GM23338 (cell line): ENCODE measurements around the gene RNF168. TPM values are rescaled to one million over a fixed set of nuclear protein-coding genes. Genes with fewer than 3 reads are reported as not detected.

Source experiments
- ATAC-seq: fragments of 200-7000 bp; cut with Tn5 transposase; 3 replicates; pipeline ENCODE4 v1.9.1; 2020
- DNase-seq: peaks from one replicate; pipeline ENCODE4 v3.0.0-alpha.2; 2015; ENCODE audit warnings: low spot score
- H2AFZ ChIP-seq: fragments of 200-600 bp; sonication (generic); 2 replicates; pipeline ENCODE4 v1.8.0; 2016; ENCODE audit warnings: antibody characterized with exemption, mild to moderate bottlenecking, moderate library complexity
- H3F3A ChIP-seq: fragments of 200-600 bp; sonication (generic); replicated peaks from 2 replicates; pipeline ENCODE4 v1.8.0; 2017; ENCODE audit warnings: antibody characterized with exemption, mixed run types, low read depth
- H3K27ac ChIP-seq: fragments of 200-600 bp; sonication (generic); 2 replicates; pipeline ENCODE4 v1.6.1; 2016; ENCODE audit warnings: low read depth
- H3K27me3 ChIP-seq: fragments of 200-600 bp; sonication (generic); 2 replicates; pipeline ENCODE4 v1.8.0; 2016; ENCODE audit warnings: mild to moderate bottlenecking, mixed run types, moderate library complexity; ENCODE audit not compliant: insufficient read depth
- H3K36me3 ChIP-seq: fragments of 200-600 bp; sonication (generic); 2 replicates; pipeline ENCODE4 v1.8.0; 2016; ENCODE audit warnings: mild to moderate bottlenecking; ENCODE audit not compliant: insufficient read depth
- H3K4me1 ChIP-seq: fragments of 200-600 bp; sonication (generic); 2 replicates; pipeline ENCODE4 v1.8.0; 2016; ENCODE audit warnings: mild to moderate bottlenecking, moderate library complexity; ENCODE audit not compliant: insufficient read depth
- H3K4me2 ChIP-seq: fragments of 200-600 bp; sonication (generic); 2 replicates; pipeline ENCODE4 v1.7.1; 2017; ENCODE audit warnings: mixed run types
- H3K4me3 ChIP-seq: fragments of 200-600 bp; sonication (generic); 2 replicates; pipeline ENCODE4 v1.6.1; 2016; ENCODE audit warnings: mixed run types
- H3K79me2 ChIP-seq: fragments of 200-600 bp; sonication (generic); replicated peaks from 2 replicates; pipeline ENCODE4 v1.8.0; 2017; ENCODE audit warnings: mild to moderate bottlenecking; ENCODE audit not compliant: insufficient read depth
- H3K9me2 ChIP-seq: fragments of 200-600 bp; sonication (generic); 2 replicates; pipeline ENCODE4 v1.8.0; 2017; ENCODE audit not compliant: insufficient read depth
- H4K20me1 ChIP-seq: fragments of 200-600 bp; sonication (generic); replicated peaks from 2 replicates; pipeline ENCODE4 v1.8.0; 2017; ENCODE audit warnings: mild to moderate bottlenecking; ENCODE audit not compliant: insufficient read depth
- H3K27ac Mint-ChIP-seq: 2 replicates; pipeline ENCODE4 v1.8.0; 2020; ENCODE audit warnings: inconsistent platforms, mild to moderate bottlenecking, moderate library complexity, mixed read lengths
- H3K27me3 Mint-ChIP-seq: 3 replicates; pipeline ENCODE4 v1.8.0; 2022; ENCODE audit warnings: low read depth, mild to moderate bottlenecking, moderate library complexity, mixed read lengths, inconsistent platforms; ENCODE audit not compliant: insufficient read depth, poor library complexity
- H3K36me3 Mint-ChIP-seq: 3 replicates; pipeline ENCODE4 v1.8.0; 2021; ENCODE audit warnings: low read depth, mild to moderate bottlenecking, inconsistent platforms, moderate library complexity, mixed read lengths
- H3K4me1 Mint-ChIP-seq: 3 replicates; pipeline ENCODE4 v1.8.0; 2020; ENCODE audit warnings: mild to moderate bottlenecking, inconsistent platforms, mixed read lengths
- H3K4me3 Mint-ChIP-seq: 3 replicates; pipeline ENCODE4 v1.8.0; 2021; ENCODE audit warnings: moderate library complexity, mild to moderate bottlenecking, inconsistent platforms, mixed read lengths
- H3K9me3 Mint-ChIP-seq: 3 replicates; pipeline ENCODE4 v1.8.0; 2020; ENCODE audit warnings: moderate library complexity, mild to moderate bottlenecking, inconsistent platforms, mixed read lengths
- CREB1 ChIP-seq: fragments of 250-450 bp; sonication (Bioruptor Pico); IDR thresholded peaks from 2 replicates; pipeline ENCODE4 v1.5.0; 2020; ENCODE audit warnings: low read depth, mild to moderate bottlenecking, moderate library complexity
- EZH2phosphoT487 ChIP-seq: fragments of 200-600 bp; sonication (generic); IDR thresholded peaks from one replicate; pipeline ENCODE4 v1.8.1; 2018; ENCODE audit warnings: antibody characterized with exemption; ENCODE audit not compliant: unreplicated experiment
- JUNB ChIP-seq: IDR thresholded peaks from one replicate; pipeline ENCODE4 v1.6.1; 2016; ENCODE audit warnings: antibody characterized with exemption; ENCODE audit not compliant: unreplicated experiment
- NANOG ChIP-seq: IDR thresholded peaks from 2 replicates; pipeline ENCODE4 v1.6.1; 2016; ENCODE audit warnings: antibody characterized with exemption, borderline replicate concordance
- STAT1 ChIP-seq: IDR thresholded peaks from one replicate; pipeline ENCODE4 v1.6.1; 2016; ENCODE audit warnings: antibody characterized with exemption; ENCODE audit not compliant: unreplicated experiment
- ZNF114 ChIP-seq: fragments of 250-450 bp; sonication (Bioruptor Pico); IDR thresholded peaks from 2 replicates; pipeline ENCODE4 v1.5.0; 2020; ENCODE audit warnings: mild to moderate bottlenecking, moderate library complexity
- ZNF331 ChIP-seq: fragments of 250-450 bp; sonication (Bioruptor Pico); IDR thresholded peaks from 2 replicates; pipeline ENCODE4 v1.5.0; 2020; ENCODE audit warnings: low read depth, mild to moderate bottlenecking, moderate library complexity
- polyA plus RNA-seq: library from polyadenylated mRNA; unstranded; fragments of >200 nt; fragmentation: Nextera tagmentation; extraction: Ambion mirVana; gene quantifications from 2 replicates; pipeline ENCODE4 v1.2.1, GENCODE V29; 2016
- total RNA-seq: library from RNA; depleted of rRNA; stranded (reverse); fragments of >200 nt; shearing (Covaris generic); gene quantifications from 2 replicates; pipeline ENCODE4 v1.2.3, GENCODE V29; 2014
- TF ChIP-seq, protein P1 (sequence below): IDR thresholded peaks from 2 replicates; pipeline ENCODE4 v1.6.1; 2016; ENCODE audit warnings: antibody characterized with exemption
- TF ChIP-seq, protein P2 (sequence below): fragments of 250-450 bp; sonication (Bioruptor Pico); IDR thresholded peaks from 2 replicates; pipeline ENCODE4 v1.5.0; 2020; ENCODE audit warnings: mild to moderate bottlenecking, moderate library complexity

RNF168 gene
- total and polyA plus RNA-seq, 2 experiments from 2014 or later: 33.0 to 53.0 TPM

DNA sequence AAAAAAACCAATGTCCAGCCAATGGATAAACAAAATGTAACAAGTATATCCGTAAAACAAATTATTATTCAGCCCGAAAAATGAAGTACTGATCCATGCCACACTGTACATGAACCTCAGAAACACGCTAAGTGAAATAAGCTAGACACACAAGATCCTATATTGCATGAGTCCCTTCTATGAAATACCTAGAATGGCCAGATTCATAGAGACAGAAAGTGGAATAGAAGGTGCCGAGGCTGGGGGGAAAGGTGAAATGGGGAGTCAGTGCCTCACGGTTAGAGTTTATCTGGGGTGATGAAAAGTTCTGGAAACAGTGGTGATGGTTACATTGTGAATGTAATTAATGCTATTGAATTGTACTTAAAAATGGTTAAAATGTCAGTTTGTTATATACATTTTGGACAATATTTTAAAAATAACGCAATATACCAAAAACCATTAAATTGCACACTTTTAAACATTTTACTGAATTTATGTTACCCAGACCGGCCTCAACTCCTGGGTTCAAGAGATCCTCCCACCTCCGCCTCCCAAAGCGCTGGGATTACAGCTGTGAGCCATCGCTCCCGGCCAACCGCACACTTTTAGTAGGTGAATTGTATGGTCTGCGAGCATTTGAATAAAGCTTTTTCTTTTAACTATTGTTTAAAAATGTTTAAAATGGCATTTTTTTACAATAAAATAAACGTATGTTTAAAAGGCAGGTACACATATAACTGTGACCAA is 2.1 kb downstream of the RNF168 start (continued):
- TF ChIP-seq, protein P1, sequence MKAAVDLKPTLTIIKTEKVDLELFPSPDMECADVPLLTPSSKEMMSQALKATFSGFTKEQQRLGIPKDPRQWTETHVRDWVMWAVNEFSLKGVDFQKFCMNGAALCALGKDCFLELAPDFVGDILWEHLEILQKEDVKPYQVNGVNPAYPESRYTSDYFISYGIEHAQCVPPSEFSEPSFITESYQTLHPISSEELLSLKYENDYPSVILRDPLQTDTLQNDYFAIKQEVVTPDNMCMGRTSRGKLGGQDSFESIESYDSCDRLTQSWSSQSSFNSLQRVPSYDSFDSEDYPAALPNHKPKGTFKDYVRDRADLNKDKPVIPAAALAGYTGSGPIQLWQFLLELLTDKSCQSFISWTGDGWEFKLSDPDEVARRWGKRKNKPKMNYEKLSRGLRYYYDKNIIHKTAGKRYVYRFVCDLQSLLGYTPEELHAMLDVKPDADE: no peak
- TF ChIP-seq ZNF331 (CRISPR knock-in tag) (no peak), CREB1 (CRISPR knock-in tag) (no peak)

DNA sequence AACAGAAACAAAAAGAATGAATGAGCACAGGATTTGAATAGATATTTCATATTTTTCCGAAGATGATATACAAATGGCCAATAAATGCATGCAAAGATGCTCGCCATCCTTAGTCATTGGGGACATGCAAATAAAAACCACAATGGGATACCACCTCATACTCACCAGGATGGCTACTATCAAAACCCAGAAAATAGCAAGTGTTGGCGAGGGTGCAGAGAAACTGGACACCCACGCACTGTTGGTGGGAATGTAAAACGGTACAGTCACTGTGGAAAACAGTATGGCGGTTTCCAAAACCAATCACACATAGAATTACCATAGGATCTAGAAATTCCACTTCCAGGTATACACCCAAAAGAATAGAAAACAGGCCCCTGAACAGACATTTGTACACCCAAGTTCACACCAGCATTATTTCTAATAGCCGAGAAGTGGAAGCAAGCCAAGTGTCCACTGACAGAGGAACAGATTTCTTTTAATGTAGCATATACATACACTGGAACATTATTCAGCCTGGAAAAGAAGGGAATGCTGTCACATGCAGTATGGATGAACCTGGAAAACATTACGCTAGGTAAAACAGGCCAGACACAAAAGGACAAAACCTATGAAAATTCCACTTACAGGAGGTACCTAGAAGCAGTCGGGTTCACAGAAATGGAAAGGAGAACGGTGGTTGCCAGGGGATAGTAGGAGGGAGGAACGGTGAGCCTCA is 3.6 kb downstream of the RNF168 start:
- Histone ChIP-seq H3K4me1 (peaks cover 13% of the 10 kb centered on the region), H2AFZ (no peak overlapping the region), H3K9me2 (no peaks in the 10 kb centered on the region), H3K36me3 (no peaks in the 10 kb centered on the region), H3F3A (peaks cover 15% of the 10 kb centered on the region), H3K4me2 (peak overlapping the region; percentile 87), H3K4me3 (peak overlapping the region; percentile 100), H4K20me1 (peaks cover 37% of the 10 kb centered on the region), H3K27ac (peak overlapping the region; percentile 7; the same call in 1 of the 2 replicates), H3K79me2 (peaks cover 84% of the 10 kb centered on the region), H3K27me3 (no peaks in the 10 kb centered on the region)
- peaks cover 8% of the 10 kb centered on the region for H3K27me3 Mint-ChIP-seq
- peak overlapping the region; percentile 93 for H3K27ac Mint-ChIP-seq
- H3K4me3 Mint-ChIP-seq: peak overlapping the region; percentile 100
- peaks cover 20% of the 10 kb centered on the region for H3K4me1 Mint-ChIP-seq
- DNase-seq (peak; percentile 12), ATAC-seq (no peak)
- H3K9me3 Mint-ChIP-seq: peaks cover 4% of the 10 kb centered on the region; the same call in 1 of the 3 replicates
- peaks cover 29% of the 10 kb centered on the region for H3K36me3 Mint-ChIP-seq
- TF ChIP-seq EZH2phosphoT487: no peak

DNA sequence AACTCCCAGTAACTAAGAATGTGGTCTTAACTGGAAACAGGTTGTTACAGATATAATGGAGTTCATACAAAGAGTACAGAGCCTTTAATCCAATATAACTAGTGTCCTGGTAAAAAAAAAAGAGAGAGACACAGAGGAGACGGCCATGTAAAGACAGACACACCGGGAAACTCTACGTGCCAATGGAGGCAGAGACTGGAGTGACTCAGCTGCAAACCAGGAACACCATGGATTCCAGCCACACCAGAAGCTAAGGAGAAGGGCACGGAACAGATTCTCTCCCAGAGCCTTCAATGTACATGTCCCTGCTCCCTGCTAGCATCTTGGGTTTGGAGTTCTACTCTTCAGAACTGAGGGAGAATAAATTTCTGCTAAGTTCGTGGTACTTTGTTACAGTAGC is 4.5 kb downstream of the RNF168 start:
- H3K36me3 Mint-ChIP-seq: peaks cover 31% of the 10 kb centered on the region
- peak overlapping the region; percentile 51 for H3K27ac Mint-ChIP-seq
- DNase-seq: no peak
- Histone ChIP-seq H4K20me1 (peaks cover 46% of the 10 kb centered on the region), H3K9me2 (no peaks in the 10 kb centered on the region), H3K4me3 (peak overlapping the region; percentile 100; the same call in 1 of the 2 replicates), H3K36me3 (no peaks in the 10 kb centered on the region), H3K27me3 (no peaks in the 10 kb centered on the region), H3K79me2 (peaks cover 93% of the 10 kb centered on the region), H3K27ac (no peak overlapping the region), H3F3A (peaks cover 9% of the 10 kb centered on the region), H2AFZ (no peak overlapping the region), H3K4me2 (peak overlapping the region; percentile 87), H3K4me1 (peaks cover 13% of the 10 kb centered on the region)
- peaks cover 8% of the 10 kb centered on the region for H3K27me3 Mint-ChIP-seq
- ATAC-seq: no peak
- peak overlapping the region; percentile 100 for H3K4me3 Mint-ChIP-seq
- H3K4me1 Mint-ChIP-seq: peaks cover 20% of the 10 kb centered on the region
- no peaks in the 10 kb centered on the region; the same call in 2 of the 3 replicates for H3K9me3 Mint-ChIP-seq
- no peak for TF ChIP-seq STAT1
- TF ChIP-seq, protein P2, sequence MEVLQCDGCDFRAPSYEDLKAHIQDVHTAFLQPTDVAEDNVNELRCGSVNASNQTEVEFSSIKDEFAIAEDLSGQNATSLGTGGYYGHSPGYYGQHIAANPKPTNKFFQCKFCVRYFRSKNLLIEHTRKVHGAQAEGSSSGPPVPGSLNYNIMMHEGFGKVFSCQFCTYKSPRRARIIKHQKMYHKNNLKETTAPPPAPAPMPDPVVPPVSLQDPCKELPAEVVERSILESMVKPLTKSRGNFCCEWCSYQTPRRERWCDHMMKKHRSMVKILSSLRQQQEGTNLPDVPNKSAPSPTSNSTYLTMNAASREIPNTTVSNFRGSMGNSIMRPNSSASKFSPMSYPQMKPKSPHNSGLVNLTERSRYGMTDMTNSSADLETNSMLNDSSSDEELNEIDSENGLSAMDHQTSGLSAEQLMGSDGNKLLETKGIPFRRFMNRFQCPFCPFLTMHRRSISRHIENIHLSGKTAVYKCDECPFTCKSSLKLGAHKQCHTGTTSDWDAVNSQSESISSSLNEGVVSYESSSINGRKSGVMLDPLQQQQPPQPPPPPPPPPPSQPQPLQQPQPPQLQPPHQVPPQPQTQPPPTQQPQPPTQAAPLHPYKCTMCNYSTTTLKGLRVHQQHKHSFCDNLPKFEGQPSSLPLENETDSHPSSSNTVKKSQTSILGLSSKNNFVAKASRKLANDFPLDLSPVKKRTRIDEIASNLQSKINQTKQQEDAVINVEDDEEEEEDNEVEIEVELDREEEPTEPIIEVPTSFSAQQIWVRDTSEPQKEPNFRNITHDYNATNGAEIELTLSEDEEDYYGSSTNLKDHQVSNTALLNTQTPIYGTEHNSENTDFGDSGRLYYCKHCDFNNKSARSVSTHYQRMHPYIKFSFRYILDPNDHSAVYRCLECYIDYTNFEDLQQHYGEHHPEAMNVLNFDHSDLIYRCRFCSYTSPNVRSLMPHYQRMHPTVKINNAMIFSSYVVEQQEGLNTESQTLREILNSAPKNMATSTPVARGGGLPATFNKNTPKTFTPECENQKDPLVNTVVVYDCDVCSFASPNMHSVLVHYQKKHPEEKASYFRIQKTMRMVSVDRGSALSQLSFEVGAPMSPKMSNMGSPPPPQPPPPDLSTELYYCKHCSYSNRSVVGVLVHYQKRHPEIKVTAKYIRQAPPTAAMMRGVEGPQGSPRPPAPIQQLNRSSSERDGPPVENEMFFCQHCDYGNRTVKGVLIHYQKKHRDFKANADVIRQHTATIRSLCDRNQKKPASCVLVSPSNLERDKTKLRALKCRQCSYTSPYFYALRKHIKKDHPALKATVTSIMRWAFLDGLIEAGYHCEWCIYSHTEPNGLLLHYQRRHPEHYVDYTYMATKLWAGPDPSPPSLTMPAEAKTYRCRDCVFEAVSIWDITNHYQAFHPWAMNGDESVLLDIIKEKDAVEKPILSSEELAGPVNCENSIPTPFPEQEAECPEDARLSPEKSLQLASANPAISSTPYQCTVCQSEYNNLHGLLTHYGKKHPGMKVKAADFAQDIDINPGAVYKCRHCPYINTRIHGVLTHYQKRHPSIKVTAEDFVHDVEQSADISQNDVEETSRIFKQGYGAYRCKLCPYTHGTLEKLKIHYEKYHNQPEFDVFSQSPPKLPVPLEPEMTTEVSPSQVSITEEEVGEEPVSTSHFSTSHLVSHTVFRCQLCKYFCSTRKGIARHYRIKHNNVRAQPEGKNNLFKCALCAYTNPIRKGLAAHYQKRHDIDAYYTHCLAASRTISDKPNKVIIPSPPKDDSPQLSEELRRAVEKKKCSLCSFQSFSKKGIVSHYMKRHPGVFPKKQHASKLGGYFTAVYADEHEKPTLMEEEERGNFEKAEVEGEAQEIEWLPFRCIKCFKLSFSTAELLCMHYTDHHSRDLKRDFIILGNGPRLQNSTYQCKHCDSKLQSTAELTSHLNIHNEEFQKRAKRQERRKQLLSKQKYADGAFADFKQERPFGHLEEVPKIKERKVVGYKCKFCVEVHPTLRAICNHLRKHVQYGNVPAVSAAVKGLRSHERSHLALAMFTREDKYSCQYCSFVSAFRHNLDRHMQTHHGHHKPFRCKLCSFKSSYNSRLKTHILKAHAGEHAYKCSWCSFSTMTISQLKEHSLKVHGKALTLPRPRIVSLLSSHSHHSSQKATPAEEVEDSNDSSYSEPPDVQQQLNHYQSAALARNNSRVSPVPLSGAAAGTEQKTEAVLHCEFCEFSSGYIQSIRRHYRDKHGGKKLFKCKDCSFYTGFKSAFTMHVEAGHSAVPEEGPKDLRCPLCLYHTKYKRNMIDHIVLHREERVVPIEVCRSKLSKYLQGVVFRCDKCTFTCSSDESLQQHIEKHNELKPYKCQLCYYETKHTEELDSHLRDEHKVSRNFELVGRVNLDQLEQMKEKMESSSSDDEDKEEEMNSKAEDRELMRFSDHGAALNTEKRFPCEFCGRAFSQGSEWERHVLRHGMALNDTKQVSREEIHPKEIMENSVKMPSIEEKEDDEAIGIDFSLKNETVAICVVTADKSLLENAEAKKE (CRISPR knock-in tag): no peak
- TF ChIP-seq CREB1 (CRISPR knock-in tag): no peak
- TF ChIP-seq NANOG: no peak
- TF ChIP-seq ZNF331 (CRISPR knock-in tag): no peak
- no peak for TF ChIP-seq ZNF114 (CRISPR knock-in tag)
- TF ChIP-seq, protein P1: no peak
- no peak for TF ChIP-seq EZH2phosphoT487
- no peak for TF ChIP-seq JUNB
